Mesodermal cell (in vitro differentiated cells): ENCODE measurements around the gene KIRREL3.

Source experiments
- H3K27ac ChIP-seq: 2 replicates; pipeline ENCODE4 v1.7.0; 2013; ENCODE audit warnings: mild to moderate bottlenecking, low read depth, low read length, moderate library complexity; ENCODE audit not compliant: severe bottlenecking
- H3K36me3 ChIP-seq: 2 replicates; pipeline ENCODE4 v1.7.1; 2013; ENCODE audit warnings: mild to moderate bottlenecking, low read length, moderate library complexity; ENCODE audit not compliant: control insufficient read depth, insufficient read depth
- H3K4me1 ChIP-seq: one replicate; pipeline ENCODE4 v1.7.1; 2013; ENCODE audit warnings: mild to moderate bottlenecking, low read length; ENCODE audit not compliant: insufficient read depth, control insufficient read depth, poor library complexity, severe bottlenecking
- H3K4me3 ChIP-seq: 2 replicates; pipeline ENCODE4 v1.7.0; 2013; ENCODE audit warnings: low read length, control low read depth, mild to moderate bottlenecking; ENCODE audit not compliant: insufficient read depth, poor library complexity, severe bottlenecking; ENCODE audit errors: extremely low read depth
- H3K9me3 ChIP-seq: 2 replicates; pipeline ENCODE4 v1.7.1; 2013; ENCODE audit warnings: mild to moderate bottlenecking, low read length, moderate library complexity; ENCODE audit not compliant: control insufficient read depth
- WGBS, 2 experiments: methylation state at CpG; one replicate each; pipeline ENCODE4 v1.1.5; 2013; ENCODE audit warnings: missing lambda C conversion rate in 2 of 2; ENCODE audit not compliant: insufficient coverage in 2 of 2; 5-methylcytosine and 5-hydroxymethylcytosine counted together

The KIRREL3 gene

DNA sequence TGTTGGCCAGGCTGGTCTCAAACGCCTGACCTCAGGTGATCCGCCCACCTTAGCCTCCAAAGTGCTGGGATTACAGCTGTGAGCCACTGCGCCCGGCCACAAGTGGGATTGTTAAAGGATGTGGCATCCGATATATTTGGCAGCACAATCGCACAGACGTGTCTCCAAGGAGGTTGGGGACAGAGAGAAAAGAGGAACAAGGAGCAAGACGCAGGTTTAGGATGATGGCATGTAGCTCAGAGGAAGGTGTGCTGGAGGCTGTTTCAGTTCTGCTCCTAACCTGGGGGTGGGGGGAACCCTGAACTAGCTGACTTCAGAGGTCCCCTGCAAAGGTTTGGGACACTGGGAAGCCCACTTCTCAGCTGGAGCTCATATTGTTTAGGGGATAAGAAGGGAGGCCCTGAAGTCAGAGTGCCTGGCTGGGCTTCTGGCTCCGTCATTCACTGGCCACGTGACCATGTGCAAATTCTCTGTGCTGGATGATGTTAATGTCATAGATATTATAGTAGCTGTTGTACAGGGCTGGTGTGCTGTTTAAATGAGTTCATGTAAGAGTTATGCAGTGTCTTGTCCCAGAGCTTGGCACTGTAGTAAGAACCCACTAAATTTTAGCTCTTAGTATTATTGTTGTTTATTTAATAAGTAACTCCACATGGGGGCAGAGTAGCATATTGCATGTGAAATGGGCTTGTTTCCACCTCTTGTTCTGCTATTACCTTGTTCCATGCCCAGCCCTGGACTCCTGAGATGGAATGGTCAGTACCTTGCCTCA lies 515.4 kb downstream of the KIRREL3 start:
- Histone ChIP-seq H3K4me1 (peaks cover 4% of the 10 kb centered on the region), H3K27ac (no peak overlapping the region), H3K36me3 (no peaks in the 10 kb centered on the region), H3K9me3 (no peaks in the 10 kb centered on the region), H3K4me3 (no peak overlapping the region)
- 87 to 88% methylated on average over 8 to 10 of the region's 10 CpGs for WGBS, 2 experiments

DNA sequence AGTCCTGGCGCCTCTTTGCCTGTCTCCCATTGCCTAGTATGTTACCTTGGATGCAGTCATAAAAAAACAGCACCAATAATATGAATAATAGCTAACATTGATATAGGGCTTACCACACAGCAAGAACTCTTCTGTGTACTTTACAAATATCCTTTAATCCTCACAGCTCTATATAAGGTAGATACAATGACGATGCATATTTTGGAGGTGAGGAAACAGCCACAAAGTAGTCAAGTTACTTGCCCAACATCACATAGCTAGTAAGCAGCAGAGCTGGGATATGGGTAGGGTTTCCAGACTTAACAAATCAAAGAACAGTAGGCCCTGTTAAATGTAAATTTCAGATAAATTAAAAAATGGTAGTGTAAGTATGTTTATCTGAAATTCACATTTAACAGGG lies 516.3 kb downstream of the KIRREL3 start:
- peaks cover 5% of the 10 kb centered on the region for H3K4me1 ChIP-seq
- WGBS, 2 experiments: 100% methylated on average over 1 of the region's 2 CpGs; no CpG with 5 or more reads in 1 of the 2 experiments

DNA sequence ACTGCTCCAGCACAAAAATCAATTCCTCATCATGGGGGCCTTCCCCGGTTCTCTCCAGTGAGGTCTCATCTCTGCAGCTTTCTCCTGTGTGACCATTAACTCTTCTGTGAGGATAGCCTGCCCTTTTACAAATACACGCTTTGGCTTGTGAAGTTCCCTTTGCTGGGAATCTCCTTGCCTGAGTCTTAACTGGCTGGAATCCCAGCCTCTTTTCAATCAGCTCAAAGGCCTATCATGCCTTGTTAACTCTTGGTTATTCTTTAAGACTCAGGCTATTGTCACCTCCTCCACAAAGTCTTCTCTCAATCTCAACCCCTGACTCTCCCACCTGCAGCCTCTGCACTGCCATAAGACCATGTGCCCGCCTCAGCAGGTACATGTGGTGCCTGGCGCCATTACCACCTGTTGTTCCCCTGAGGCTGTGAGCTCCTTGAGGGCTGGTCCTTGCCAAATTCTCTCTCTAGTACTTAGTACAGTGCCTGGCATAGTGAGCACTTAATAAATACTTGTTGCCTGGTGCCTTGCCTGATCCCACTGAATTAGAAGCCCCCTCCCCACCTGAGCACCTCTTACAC lies 516.9 kb downstream of the KIRREL3 start:
- Histone ChIP-seq H3K4me1 (peaks cover 5% of the 10 kb centered on the region), H3K36me3 (no peaks in the 10 kb centered on the region), H3K4me3 (no peak overlapping the region), H3K27ac (no peak overlapping the region), H3K9me3 (no peaks in the 10 kb centered on the region)
- 81 to 95% methylated on average over 4 of the region's 4 CpGs for WGBS, 2 experiments

More for the DNA sequence above, 516.3 kb downstream of the KIRREL3 start:
- Histone ChIP-seq H3K27ac (no peak overlapping the region), H3K36me3 (no peaks in the 10 kb centered on the region), H3K9me3 (no peaks in the 10 kb centered on the region), H3K4me3 (no peak overlapping the region)

DNA sequence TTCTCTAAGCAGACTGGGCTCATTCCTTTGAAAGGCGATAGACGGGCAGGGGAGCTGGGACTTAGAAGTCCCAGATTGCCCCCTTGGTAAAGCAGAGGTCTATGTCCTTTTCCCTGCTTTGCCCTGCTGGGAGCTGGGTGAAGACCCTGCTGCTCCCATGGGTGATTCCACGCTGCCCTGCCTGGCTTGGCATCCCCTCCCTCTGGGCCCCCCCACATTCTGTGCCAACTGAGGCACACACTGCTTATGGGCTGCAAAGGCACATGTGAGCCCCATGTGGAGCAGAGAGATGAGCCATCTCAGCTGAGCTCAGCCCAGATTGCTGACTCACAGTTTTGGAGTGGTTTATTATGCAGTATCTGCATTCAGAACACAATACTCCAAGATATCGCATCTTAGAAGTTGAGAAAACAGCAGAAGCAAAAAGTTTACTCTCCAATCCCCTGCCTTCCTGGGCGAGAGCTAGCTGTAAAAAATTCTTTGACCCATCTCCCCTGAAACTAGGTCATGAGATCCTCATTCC lies 517.9 kb downstream of the KIRREL3 start:
- Histone ChIP-seq H3K9me3 (no peaks in the 10 kb centered on the region), H3K36me3 (no peaks in the 10 kb centered on the region), H3K27ac (no peak overlapping the region), H3K4me3 (no peak overlapping the region), H3K4me1 (peaks cover 5% of the 10 kb centered on the region)
- 79 to 93% methylated on average over 4 to 5 of the region's 5 CpGs for WGBS, 2 experiments

DNA sequence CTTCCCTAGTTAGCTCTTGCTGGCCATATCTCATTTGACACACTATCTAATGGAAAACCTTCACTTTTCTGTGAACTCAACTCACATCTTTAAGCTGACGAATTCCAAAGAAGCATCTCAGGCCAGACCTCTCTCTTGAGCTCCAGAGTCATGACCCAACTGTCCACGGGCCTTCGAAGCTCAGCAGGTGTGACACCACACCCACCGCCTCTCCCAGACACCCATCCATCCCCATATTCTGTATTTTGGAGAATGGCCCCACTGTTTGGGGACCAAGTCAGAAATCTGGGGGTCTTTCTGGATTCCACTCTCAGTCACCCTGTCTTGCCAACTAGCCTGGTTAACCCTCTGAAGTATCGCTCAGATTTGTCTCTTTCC lies 519.3 kb downstream of the KIRREL3 start:
- no peaks in the 10 kb centered on the region for H3K36me3 ChIP-seq
- 91 to 97% methylated on average over 3 to 5 of the region's 5 CpGs for WGBS, 2 experiments
- no peaks in the 10 kb centered on the region for H3K9me3 ChIP-seq
- H3K4me3 ChIP-seq: no peak overlapping the region
- H3K27ac ChIP-seq: no peak overlapping the region
- peaks cover 5% of the 10 kb centered on the region for H3K4me1 ChIP-seq

DNA sequence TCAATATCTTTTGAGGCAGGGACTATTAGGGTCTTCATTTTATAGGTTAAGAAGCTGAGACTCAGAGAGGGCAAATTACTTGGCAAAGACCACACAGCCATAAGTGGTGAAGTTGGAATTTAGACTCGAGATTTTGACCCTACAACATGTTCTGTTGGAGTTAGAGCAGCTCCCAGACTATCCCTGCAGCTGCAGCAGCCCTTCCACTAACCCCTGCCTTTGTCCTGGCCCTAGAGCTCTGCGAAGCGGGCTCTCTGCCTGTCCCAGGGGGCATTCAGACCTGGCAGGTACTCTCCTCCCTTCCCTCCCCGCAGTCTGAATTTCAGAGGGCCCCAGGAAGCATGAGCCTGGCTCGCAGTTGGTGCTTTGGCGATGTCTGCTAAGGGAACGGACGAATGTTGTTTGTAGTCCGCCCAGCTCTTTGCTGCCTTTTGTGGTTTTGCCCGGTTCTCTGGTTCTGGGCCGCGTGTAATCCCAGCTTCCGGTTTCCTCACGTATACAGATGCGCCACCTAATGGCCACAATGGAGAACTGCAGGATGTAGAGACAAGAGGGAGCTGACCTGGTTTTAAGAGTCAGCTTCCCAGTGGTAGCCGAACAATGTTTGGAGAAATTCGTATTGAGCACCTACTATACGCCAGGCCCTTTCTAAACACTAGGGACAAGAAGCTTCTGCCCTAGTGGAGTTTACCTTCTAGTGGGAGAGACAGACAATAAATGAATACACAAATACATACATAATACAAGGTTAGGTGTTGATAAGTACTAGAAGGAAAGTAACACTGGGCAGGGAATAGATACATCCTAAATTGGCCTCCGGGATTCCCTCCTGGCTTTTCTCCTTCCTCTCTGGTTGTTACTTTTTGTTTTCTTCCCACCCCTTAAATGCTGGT lies 519.9 kb downstream of the KIRREL3 start:
- Histone ChIP-seq H3K4me1 (peaks cover 5% of the 10 kb centered on the region), H3K4me3 (no peak overlapping the region), H3K9me3 (no peaks in the 10 kb centered on the region), H3K36me3 (no peaks in the 10 kb centered on the region), H3K27ac (peak overlapping the region; percentile 68)
- WGBS, 2 experiments: 26 to 27% methylated on average over 16 to 17 of the region's 19 CpGs

DNA sequence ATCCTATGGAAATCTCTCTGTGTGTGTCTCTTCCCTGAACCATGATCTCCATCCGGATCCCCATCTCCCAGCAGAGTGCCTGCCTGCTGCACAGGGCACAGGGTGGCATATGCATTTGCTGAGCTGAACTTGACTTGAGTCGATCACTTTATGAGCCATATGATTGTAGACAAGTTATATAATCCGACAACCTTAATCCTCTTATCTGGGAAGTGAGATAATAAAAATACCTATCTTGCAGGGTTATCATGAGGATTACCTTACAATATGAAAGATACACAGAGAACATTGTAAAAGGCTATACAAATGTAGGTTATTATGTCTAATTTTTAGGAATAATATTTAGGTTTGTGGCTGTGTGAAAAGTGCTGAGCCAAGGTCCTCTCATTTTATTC lies 520.6 kb downstream of the KIRREL3 start:
- 100% methylated on average over 1 of the region's 3 CpGs; no CpG with 5 or more reads in 1 of the 2 experiments for WGBS, 2 experiments
- H3K36me3 ChIP-seq: no peaks in the 10 kb centered on the region
- no peak overlapping the region for H3K4me3 ChIP-seq
- H3K27ac ChIP-seq: no peak overlapping the region
- peaks cover 5% of the 10 kb centered on the region for H3K4me1 ChIP-seq
- H3K9me3 ChIP-seq: no peaks in the 10 kb centered on the region

DNA sequence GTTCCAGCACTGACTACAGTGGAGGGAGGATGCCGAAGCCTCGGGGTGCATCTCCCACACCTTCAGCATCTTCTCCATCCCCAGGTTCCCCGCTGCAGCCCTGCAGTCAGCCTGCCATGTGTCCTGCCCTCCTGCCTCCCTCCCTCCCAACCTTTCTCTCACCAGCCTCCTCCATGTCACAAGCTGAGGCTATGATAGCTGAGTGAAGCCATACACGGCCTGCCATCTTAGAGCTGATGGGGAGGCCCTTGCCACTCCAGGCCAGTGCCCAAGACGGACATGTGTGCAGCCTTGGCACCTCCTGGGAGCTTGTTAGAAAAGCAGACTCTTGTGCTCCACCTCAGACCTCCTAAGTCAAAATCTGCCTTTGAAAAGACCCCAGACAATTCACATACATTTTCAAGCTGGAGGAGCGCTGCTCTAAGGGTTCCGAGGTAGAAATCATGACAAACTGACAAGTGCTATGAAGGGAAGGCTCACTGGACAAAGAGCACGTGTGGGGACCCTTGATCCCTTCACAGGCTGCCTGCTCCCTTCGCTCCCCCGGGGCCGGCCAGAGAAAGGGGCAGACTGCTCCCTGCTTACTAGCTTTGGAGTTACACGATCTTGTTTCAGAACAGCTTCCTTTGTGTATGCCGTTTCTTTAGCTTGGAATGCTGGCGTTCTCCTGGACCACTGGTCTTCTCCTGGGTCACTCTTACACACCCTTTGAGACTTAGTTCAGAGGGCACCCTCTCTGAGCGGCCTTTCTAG lies 521.2 kb downstream of the KIRREL3 start:
- no peak overlapping the region for H3K27ac ChIP-seq
- WGBS, 2 experiments: 90% methylated on average over 11 to 12 of the region's 15 CpGs

DNA sequence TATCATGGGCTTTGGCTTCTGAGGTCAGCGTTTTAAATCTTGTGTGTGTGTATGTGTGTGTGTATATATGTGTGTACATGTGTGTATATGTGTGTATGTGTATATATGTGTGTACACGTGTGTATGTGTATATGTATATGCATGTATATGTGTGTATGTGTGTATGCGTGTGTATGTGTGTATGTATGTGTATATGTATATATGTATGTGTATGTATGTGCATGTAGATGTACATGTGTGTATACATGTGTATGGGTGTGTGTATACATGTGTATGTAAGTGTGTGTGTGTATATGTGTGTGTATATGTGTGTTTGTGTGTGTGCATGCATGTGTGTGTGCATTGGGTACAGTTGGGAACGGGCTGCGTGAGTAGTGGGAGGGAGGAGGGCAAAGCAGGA lies 522.1 kb downstream of the KIRREL3 start:
- 86 to 95% methylated on average over 3 to 5 of the region's 5 CpGs for WGBS, 2 experiments
- Histone ChIP-seq H3K4me3 (no peak overlapping the region), H3K9me3 (no peaks in the 10 kb centered on the region), H3K36me3 (no peaks in the 10 kb centered on the region), H3K4me1 (peaks cover 5% of the 10 kb centered on the region), H3K27ac (no peak overlapping the region)

More for the DNA sequence above, 521.2 kb downstream of the KIRREL3 start:
- Histone ChIP-seq H3K9me3 (no peaks in the 10 kb centered on the region), H3K4me1 (peaks cover 5% of the 10 kb centered on the region), H3K4me3 (no peak overlapping the region), H3K36me3 (no peaks in the 10 kb centered on the region)
